GM23338 (cell line): ENCODE measurements around the gene PLAAT1.

ENCODE experiments used
- CREB1 ChIP-seq: fragments of 250-450 bp; sonication (Bioruptor Pico); IDR thresholded peaks from 2 replicates; pipeline ENCODE4 v1.5.0; 2020; ENCODE audit warnings: low read depth, mild to moderate bottlenecking, moderate library complexity
- CTCF ChIP-seq, 2 experiments: fragments of 200-600 bp in 1 of 2; sonication (generic) in 1 of 2; conservative IDR thresholded peaks; 2 replicates each; pipeline versions ENCODE4 v1.5.1 to v1.6.1; 2016 to 2017; ENCODE audit warnings: antibody characterized with exemption in 2 of 2, low read depth in 2 of 2, mild to moderate bottlenecking in 2 of 2, moderate library complexity in 1 of 2
- EZH2 ChIP-seq: fragments of 200-600 bp; sonication (generic); IDR thresholded peaks from one replicate; pipeline ENCODE4 v1.8.0; 2017; ENCODE audit warnings: antibody characterized with exemption, mild to moderate bottlenecking, low read depth; ENCODE audit not compliant: unreplicated experiment
- EZH2phosphoT487 ChIP-seq: fragments of 200-600 bp; sonication (generic); IDR thresholded peaks from one replicate; pipeline ENCODE4 v1.8.1; 2018; ENCODE audit warnings: antibody characterized with exemption; ENCODE audit not compliant: unreplicated experiment
- JUNB ChIP-seq: IDR thresholded peaks from one replicate; pipeline ENCODE4 v1.6.1; 2016; ENCODE audit warnings: antibody characterized with exemption; ENCODE audit not compliant: unreplicated experiment
- NANOG ChIP-seq: IDR thresholded peaks from 2 replicates; pipeline ENCODE4 v1.6.1; 2016; ENCODE audit warnings: antibody characterized with exemption, borderline replicate concordance
- POLR2AphosphoS5 ChIP-seq: IDR thresholded peaks from 2 replicates; pipeline ENCODE4 v1.6.1; 2016; ENCODE audit warnings: antibody characterized with exemption, low read depth
- REST ChIP-seq: IDR thresholded peaks from one replicate; pipeline ENCODE4 v1.6.1; 2018; ENCODE audit warnings: antibody characterized with exemption; ENCODE audit not compliant: unreplicated experiment
- STAT1 ChIP-seq: IDR thresholded peaks from one replicate; pipeline ENCODE4 v1.6.1; 2016; ENCODE audit warnings: antibody characterized with exemption; ENCODE audit not compliant: unreplicated experiment
- ZNF114 ChIP-seq: fragments of 250-450 bp; sonication (Bioruptor Pico); IDR thresholded peaks from 2 replicates; pipeline ENCODE4 v1.5.0; 2020; ENCODE audit warnings: mild to moderate bottlenecking, moderate library complexity

- TF ChIP-seq CTCF (conservative IDR thresholded peaks at IDR 0.05; ENCODE audit: low read depth in 2 of 2) = no peak
- TF ChIP-seq EZH2 = no peak
- TF ChIP-seq REST = no peak
- no peak for TF ChIP-seq JUNB
- no peak for TF ChIP-seq CREB1 (CRISPR knock-in tag)
- no peak for TF ChIP-seq POLR2AphosphoS5
- no peak for TF ChIP-seq ZNF114 (CRISPR knock-in tag)
- TF ChIP-seq EZH2phosphoT487 = no peak
- TF ChIP-seq NANOG = no peak
- TF ChIP-seq STAT1 = no peak
These were observed 29.4 kb downstream of the PLAAT1 start for GRCh38 chr3:193270451-193270850.
